Epithelial cell of proximal tubule (primary cell): ENCODE results near the gene OGFOD1. TPM values are rescaled to one million over a fixed set of nuclear protein-coding genes. Genes with fewer than 3 reads are reported as not detected.

Source experiments
- DNase-seq: peaks from one replicate; pipeline ENCODE4 v3.0.0-alpha.2; 2011; ENCODE audit warnings: low read depth
- H3K4me3 ChIP-seq: 2 replicates; pipeline ENCODE4 v1.5.1; 2011; ENCODE audit warnings: low read depth, mild to moderate bottlenecking, low read length
- CTCF ChIP-seq: conservative IDR thresholded peaks from 2 replicates; pipeline ENCODE4 v1.5.1; 2012; ENCODE audit warnings: low read depth, mild to moderate bottlenecking, low read length
- total RNA-seq: library from RNA; depleted of rRNA; stranded (reverse); fragments of >200 nt; gene quantifications from 2 replicates; pipeline ENCODE4 v1.2.3, GENCODE V29; 2015

OGFOD1 gene
- total RNA-seq, 1 donor from 2014 or later, result 66.7 TPM

GRCh38 chr16:56512025-56512424, 60.7 kb downstream of the OGFOD1 start:
- H3K4me3 ChIP-seq, result no peak overlapping the region
- no peak for DNase-seq
- TF ChIP-seq CTCF, result no peak

- no peak for DNase-seq
- H3K4me3 ChIP-seq, result no peak overlapping the region
- TF ChIP-seq CTCF, result no peak
Observed at GRCh38 chr16:56513091-56513490, 61.7 kb downstream of the OGFOD1 start.

- peak; percentile 79 for TF ChIP-seq CTCF
- H3K4me3 ChIP-seq, result no peak overlapping the region
- peak; percentile 39 for DNase-seq
Observed at GRCh38 chr16:56513972-56514371, 62.6 kb downstream of the OGFOD1 start.

GRCh38 chr16:56514845-56515244, 63.5 kb downstream of the OGFOD1 start:
- no peak overlapping the region for H3K4me3 ChIP-seq
- TF ChIP-seq CTCF, result no peak
- peak; percentile 50 for DNase-seq

GRCh38 chr16:56515665-56516064, 64.3 kb downstream of the OGFOD1 start:
- no peak for TF ChIP-seq CTCF
- no peak for DNase-seq
- H3K4me3 ChIP-seq, result no peak overlapping the region

- H3K4me3 ChIP-seq, result no peak overlapping the region
- TF ChIP-seq CTCF, result no peak
- DNase-seq, result no peak
Observed at GRCh38 chr16:56517206-56517605, 65.9 kb downstream of the OGFOD1 start.

- DNase-seq, result peak; percentile 23
- peak overlapping the region; percentile 75 for H3K4me3 ChIP-seq
- no peak for TF ChIP-seq CTCF
Observed at GRCh38 chr16:56518425-56518824, 67.1 kb downstream of the OGFOD1 start.
